GF-D8 (cell line): ENCODE measurements around the gene POLR3H.
"Not testable (repeated sequence)": the region's sequence is repeated elsewhere in the genome, so short reads cannot be mapped to it uniquely, and the experiment has no call there.

Source experiments
- DNase-seq: peaks from one replicate; lab custom pipeline; 2025; lab: John Stamatoyannopoulos, UW

The POLR3H gene

DNA sequence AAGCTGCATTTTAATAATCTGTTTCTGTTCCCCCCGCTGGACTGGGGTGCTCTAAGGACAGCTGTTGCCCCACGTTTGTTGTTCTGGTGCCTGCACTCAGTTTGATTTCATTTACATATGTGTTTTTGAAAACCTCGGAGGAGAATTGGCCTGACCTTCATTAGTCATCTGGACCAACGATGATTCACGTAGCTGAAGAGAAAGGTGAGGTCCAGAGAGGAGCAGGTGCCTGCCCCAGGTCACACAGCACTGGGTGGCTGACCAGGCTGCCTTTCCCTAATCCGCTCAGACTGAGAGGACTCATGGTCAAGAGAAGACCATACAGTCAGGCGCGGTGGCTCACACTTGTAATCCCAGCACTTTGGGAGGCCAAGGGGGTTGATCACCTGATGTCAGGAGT, 20.3 kb upstream of the POLR3H start:
- DNase-seq, result no peak

DNA sequence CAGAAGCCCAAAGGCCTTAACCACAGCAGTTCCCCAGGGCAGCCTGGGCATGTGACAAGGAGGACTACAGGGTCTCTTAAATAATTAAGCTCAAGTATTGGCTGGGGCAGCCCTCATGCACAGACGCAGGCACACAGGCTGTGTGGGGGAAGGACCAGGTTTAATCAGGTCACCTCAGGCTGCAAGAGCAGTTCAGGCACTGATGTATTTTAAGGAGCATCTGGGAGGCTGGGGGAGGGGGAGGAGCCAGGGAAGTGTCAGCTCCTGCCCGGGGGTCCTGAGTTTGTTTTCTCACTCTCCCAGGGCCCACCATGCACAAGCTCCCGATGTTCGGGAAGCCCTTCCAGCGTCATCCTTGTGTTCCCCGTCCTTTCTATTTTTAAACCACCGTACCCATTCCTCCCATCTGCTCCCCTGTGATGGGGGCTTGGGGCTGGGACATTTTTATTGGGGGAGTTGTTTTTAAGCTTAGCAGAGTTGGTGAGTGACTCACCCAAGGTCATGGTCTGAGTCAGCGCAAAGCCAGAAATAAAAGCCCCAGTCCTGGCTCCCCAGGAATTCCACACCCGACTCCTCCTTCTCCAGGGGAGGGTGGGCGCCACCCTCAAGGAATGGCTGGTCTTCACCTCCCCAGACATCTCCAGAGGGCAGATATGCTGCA, 18.9 kb upstream of the POLR3H start:
- no peak for DNase-seq

DNA sequence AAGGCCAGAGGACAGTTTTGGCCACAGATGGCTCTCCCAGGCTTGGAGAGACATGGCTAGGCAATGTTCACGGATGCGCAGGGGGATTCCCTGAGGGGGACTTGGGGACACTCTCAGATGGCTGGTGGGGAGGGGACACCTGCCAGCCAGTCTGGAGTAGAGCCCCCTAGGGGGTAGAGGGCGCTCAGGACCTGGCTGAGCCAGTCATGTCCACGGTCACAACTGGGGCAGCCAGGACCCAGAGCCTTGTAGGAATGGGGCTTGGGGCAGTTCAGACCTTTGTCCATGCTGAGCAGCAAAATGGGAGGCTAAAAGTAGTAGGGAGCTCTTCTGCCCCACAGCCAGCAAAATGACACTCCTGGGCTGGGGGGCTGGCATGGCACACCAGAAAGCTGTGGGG, 18.2 kb upstream of the POLR3H start:
- no peak for DNase-seq

DNA sequence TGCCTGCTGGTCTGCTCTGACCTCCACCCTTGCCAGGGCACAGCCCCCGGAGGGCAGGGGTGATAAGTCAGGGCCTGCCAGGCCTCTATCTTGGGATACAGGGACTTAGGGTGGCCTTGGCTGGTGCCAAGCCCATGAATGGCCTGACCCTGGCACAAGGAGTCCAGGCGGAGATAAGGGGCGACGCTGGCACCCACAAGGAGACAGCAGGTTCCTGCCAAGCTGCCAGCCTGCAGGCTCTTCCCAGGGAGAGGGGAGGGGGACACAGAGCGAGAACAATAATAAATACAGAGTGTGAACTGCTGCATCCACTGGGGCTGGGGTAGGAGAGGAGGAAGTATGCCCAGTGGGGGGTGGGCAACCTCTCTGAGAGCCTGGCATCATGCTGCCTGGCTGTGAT, 17.5 kb upstream of the POLR3H start:
- DNase-seq, result no peak

DNA sequence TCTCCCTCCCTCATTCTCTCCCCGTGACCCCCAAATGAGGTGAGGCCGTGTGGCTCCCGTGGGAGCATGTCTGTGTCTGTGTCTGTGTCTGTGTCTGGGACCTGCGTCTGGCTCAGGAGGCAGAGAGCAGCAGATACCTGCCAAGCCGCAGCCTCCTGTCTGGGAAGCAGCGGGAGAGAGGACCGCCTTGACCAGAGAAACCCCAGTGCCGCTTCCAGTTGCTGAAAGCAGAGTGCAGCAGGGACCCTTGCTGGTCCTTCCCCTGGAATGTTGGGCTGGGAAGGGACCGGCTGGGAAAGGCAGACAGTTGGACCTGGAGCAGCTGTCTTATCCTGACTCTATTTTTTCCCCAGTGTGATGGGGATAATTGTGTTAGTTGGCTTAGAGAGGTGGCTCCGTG, 17.1 kb upstream of the POLR3H start:
- DNase-seq, result no peak

DNA sequence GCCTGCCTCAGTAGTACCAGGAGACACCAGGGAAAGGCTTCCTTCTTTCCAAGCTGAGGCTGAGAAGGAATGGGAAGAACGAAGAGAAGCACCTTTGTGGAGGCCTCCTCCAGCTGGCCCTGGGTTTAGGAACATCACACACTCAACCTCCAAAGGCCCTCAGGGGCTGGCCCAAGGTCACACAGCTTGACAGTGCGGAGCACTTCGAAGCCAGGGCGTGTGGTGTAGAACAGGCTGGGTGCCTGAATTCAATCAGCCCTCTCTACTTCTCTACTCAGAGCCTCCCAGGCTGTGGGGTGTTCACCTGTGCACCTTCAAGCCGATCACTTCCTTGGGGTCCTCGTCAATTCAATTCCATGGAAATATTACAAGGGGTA, 15.8 kb upstream of the POLR3H start:
- no peak for DNase-seq

DNA sequence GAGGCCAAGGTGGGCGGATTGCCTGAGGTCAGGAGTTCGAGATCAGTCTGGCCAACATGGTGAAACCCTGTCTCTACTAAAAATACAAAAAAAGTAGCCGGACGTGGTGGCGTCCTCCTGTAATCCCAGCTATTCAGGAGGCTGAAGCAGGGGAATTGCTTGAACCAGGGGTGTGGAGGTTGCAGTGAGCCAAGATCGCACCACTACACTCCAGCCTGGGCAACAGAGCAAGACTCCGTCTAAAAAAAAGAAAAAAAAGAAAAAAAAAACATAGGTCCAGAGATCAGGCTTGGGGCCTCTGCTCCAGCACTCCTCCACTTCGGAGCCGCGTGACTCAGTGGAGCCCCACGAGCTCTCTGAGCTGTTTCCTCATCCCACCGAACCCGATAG, 14.0 kb upstream of the POLR3H start:
- not testable (repeated sequence) for DNase-seq

DNA sequence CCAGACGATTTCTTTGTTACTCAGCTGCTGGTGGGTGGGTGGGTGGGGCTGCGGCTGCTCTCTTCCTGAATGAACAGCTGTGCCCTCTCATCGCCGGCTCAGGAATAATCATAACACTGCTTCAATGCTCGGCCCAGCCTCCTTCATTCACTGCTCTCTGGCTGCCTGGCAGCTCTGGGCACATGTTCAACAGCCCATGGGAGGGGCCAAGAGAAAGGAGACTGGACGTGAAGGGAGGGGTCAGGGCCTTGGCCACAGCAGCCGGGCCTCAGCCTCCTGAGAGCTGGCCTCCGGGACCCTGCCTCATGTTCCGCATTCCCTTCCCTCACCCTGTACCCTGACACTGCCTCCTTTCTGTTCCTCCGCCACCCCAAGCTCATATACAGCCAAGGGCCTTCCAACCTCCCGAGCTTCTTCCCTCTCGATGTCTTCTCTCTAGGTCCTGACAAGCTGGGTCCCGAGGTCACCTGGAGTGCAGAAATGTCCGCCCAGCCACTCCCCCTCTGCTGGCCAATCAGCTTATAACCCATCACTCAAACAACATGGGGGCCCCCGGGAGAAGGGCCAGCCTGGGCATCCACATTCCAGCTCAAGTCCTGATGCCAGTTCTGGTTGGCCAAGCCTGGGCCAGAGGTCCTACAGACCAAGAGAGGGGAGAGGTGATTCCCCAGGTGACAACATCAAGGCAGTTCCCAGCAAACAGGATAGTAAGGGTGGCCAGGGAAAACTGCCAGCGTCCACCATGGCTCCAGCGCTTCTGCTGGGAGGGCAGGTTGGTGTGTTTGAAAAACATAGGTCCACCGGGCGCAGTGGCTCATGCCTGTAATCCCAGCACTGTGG, 13.4 kb upstream of the POLR3H start:
- no peak for DNase-seq

DNA sequence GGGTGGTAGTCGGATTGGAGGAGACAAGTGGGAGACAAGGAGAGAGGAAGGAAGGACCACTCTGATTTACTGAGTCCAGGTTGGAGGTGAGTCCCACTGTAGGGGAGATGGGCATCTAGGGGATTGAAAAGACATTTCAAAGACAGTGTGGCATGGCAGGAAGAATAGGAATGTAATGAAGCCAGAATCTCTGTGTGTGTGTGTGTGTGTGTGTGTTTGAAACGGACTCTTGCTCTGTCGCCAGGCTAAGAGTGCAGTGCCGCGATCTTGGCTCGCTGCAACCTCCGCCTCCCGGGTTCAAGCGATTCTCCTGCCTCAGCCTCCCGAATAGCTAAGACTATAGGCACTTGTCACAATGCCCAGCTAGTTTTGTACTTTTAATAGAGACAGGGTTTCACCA, 12.3 kb upstream of the POLR3H start:
- DNase-seq, result no peak

DNA sequence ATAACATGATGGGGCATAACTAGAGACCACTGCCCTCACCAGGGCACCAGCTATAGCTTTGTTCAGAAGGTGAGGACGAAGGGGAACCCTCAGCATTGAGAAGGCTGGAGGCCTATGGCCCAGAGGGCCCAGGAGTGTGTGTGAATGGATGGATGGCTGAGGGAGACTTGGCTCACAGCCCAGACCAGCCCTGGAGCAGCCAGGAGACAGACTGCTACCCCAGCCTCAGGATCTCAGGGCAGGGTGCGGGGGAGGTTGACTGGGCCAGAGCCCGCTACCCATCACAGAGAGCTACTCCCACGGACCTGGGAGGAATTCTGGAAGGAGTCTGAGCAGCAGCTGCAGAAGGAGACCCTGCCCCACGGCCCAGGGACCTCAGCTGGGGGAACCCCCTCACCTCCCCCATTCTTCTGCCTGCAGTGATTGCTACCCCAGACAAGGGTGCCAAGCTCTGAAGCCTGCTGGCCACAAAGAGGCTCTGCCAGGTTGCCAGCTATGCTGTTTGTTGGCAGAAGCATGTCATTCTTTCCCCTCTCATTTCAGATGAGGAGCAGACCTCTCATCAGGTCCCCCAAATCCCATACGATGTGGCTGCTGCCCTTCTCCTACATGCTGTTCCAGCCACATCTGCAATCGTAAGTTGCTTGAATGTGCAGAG, 11.2 kb upstream of the POLR3H start:
- DNase-seq, result no peak

DNA sequence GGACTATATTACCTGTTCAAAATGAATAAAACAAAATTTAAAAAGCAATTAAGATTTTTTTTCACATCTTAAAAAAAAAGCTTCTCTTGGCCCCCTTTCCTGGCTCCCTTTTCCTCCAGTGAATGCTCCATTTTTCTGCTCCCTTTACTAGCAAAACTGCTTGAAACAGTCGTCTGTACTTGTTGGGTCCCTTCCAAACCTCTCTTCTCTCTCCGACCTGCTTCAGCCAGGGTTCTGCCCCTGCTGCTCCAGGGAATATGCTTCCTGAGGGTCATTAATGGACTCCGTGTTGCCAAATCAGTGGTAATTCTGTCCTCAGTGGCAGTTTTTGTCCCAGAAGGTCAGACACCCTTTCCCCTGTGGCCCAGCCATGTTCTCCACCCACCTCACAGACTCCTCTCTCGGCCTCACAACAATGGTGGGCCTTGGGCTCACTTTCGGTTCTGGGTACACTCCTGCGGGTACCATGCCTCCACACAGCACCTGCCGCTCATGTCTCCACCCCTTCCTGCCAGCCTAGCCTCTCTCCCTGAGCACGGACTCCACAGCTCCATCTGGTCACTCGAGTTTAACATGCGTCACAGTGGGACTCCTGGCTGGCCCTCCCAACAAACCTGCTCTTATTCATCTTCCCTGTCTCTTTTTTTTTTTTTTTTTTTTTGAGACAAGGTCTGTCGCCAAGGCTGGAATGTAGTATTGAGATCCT, 7.8 kb upstream of the POLR3H start:
- no peak for DNase-seq

DNA sequence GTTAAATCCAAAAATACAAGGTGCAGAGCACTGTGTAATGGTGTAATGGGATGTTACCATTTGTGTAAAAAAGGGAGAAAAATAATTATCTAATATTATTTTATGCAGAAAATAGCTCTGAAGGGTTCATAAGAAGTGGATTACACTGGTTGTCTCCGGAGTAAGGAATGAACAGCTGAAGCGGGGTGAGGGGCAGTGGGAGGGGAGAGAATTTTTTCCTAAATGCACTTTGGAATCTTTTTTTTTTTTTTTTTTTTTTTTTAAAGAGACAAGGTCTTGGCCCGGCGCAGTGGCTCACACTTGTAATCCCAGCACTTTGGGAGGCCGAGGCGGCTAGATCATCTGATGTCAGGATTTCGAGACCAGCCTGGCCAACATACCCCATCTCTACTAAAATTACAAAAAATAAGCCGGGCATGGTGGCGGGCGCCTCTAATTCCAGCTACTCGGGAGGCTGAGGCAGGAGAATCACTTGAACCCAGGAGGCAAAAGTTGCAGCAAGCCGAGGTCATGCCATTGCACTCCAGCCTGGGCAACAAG, 6.8 kb upstream of the POLR3H start:
- no peak for DNase-seq

DNA sequence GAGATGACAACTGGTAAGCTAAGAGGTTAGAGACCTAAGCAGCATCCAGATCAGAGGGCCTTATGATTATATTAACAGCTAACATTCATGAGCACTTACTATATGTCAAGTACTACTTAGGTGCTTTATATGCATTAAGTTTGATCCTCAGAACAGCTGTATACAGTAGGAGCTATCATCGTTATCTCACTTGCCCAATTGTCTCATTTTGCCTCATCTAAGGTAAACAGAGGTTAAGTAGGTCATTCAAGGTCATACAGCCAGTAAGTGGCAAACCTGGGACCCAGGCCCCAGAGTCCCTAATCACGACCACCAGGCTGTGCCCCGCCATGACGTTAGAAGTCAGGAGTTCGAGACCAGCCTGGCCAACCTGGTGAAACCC, 4.6 kb upstream of the POLR3H start:
- no peak for DNase-seq

DNA sequence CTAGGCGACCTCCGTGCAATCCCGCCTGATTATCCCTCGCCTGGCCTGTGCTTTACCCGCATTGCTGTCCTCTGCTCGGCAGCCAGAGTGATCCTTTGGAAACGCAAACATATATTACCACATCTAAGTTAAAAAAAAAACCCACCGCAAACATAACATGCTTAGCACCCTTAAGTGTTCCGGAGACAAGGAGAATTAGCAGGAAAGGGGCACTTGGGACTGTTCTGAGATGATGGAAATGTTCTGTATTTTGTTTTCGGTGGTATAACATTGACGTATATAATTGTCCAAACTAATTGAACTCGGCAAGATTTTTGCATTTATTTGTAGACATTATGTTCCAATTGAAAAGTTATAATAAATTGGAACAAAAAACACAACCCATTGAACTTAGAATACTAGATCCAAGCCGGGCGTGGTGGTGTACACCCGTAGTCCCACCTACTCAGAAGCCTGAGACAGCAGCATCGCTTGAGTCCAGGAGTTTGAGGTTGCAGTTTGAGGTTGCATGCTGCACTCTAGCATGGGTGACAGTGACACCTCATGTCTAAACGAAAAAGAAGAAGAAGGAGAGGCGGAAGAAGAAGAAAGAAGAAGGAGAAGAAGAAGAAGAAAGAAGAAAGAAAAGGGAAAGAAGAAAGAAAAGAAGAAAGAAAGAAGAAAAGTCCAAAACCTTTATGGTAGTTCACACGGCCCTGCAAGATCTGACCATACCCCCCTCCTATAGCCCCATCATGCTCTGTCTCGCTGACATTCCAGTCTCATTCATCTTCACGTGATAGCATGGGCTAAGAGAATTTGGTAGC, 604 bp upstream of the POLR3H start:
- DNase-seq, result no peak

DNA sequence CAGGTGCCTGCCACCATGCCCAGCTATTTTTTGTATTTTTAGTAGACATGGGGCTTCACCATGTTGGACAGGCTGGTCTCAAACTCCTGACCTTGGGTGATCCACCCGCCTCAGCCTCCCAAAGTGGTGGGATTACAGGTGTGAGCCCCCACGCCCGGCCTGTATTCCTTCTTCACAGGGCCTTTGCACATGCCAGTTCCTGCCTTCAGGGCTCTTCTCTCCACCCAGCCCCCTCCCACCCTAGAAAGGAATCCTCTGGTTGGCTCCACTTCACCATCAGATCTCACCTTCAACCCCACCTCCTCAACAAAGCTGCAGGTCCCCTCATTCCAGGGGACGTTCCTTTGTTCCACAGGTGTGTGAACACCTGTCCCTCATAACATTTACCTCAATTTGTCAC, 2.0 kb downstream of the POLR3H start:
- DNase-seq, result no peak

DNA sequence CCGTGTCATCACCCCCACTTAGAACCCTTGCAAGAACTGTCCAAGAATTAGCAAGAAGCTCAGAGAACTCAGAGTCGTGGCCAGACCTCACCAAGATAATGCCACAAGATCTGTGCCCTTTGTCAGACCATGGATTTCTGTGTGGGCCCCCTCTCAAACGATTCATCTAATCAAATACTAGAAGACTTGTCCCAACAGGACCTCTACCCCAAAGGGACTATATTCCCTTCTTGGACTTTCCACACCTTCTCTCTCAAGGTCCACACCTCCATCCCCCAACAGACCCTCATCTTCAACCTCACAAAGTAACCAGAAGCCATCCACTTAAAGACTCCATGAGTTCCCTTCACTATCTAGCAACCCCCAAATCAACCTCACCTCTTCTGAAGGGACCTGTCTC, 2.8 kb downstream of the POLR3H start:
- no peak for DNase-seq

DNA sequence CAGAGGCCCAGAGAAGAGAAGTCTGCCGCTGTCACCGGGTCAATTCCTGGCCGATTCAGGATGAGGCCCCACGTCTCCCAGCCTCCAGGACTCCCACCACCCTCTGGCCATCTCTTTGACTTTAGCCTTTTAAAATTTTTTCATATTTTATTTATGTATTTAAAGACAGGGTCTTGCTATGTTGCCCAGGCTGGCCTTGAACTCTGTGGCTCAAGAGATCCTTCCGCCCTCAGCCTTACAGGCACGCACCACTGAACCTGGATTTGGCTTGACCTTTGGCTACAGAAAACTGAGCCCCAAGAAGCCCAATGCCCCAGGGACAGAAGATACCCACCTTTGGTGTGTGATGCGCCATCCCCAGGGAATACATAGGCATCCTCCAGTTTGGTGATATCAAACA, 3.9 kb downstream of the POLR3H start:
- DNase-seq, result no peak

DNA sequence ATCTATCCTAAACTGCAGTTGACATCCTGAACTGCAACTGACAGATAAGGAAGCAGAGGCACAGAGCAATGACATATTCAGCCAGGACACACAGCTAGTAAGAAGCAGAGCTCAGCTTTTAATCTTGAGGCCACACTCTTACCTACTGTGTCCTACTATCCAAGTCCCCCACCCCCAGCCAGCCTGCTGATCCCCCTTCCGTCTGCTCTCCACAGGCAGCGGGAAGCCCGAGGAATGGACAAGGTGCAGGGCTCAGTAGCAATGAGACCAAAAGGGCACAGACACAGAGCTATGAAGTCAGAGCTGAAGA, 4.3 kb downstream of the POLR3H start:
- no peak for DNase-seq

DNA sequence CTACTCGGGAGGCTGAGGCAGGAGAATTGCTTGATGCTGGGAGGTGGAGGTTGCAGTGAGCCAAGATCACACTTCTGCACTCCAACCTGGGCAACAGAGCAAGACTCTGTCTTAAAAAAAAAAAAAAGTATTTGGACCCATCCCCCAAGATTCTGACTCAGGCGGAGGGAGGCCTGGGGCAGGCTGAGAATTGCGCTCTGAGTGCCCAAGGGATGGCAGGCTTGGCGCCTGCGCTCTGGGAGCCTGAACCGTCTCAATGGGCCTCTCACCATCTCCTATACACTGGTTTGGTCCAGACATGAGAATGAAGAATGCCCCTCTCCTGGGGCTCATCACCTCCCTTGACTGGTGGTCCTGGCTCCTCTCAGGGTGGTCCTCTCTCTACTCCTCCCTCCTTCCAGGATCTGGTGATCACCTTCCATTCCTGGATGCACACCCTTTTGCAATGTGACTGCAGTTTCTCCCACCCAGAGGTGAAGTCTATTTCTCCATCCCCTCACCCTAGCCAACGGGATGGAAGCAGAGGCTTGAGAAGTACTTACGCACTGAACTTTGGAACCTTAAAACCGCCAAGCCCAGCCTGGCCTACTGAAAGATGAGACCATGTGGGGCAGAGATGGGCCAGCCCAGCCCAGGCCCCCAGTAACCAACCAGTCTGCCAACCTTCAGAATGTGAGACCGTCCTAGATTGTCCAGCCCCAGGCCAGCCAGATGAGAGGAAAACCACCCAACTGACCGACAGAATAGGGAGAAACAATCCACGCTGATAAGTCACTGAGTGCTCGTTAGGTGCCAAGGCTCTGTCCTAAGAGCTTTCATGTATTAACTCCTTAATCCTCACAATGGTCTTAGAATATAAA, 4.9 kb downstream of the POLR3H start:
- no peak for DNase-seq

DNA sequence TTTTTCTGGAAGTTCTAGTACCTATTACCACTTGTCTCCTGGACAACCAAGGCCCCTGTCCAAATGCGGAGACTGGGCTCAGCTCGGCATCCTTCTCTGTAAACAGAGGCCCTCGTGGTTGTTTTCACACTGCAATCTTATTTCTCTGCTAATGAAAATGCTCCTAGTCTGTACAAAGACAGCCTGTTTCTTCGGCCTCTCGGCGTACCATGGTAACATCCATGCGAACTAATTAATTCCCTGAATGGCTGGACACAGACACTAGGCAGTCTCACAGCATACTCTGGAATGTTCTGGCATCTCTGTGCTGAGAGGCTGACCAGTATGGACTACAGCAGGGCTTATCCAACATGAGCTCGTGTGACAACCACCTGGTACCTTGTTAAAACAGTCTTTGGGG, 5.7 kb downstream of the POLR3H start:
- DNase-seq, result no peak

DNA sequence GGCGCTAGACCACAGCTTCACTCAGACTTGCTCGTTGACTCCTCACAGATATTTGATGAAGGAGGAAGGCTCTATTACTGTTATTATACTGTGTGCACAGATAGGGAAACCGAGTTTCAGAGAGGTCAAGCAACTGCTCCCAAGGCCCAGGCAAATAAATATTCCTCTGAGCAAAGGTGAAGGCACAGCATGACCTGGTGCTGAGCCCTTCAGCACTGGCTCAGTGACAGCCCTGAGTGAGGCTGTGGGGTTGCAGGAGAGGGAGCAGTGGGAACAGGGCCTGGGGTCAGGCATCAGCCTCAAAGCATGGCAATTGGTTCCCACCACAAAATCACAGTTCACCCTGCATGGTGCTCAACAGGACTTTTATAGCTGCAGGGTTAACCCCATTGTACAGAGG, 7.1 kb downstream of the POLR3H start:
- DNase-seq, result no peak
